PC-3 (cell line): ENCODE results near the gene TMEM243. TPM values are rescaled to one million over a fixed set of nuclear protein-coding genes. Genes with fewer than 3 reads are reported as not detected.

Source experiments
- ATAC-seq: fragments of 200-7000 bp; cut with Tn5 transposase; 2 replicates; pipeline ENCODE4 v1.9.1; 2020; ENCODE audit warnings: mild to moderate bottlenecking, moderate library complexity
- Bru-seq: library from RNA; stranded (reverse); fragments of 400-500 nt; gene quantifications from one replicate; lab custom pipeline; 2021; lab: Mats Ljungman, UMichigan
- BruChase-seq, 2 experiments: library from RNA; stranded (reverse); fragments of 400-500 nt; gene quantifications; one replicate each; lab custom pipeline; 2021; lab: Mats Ljungman, UMichigan
- BruUV-seq: library from RNA; stranded (reverse); fragments of 400-500 nt; replicated peaks from 2 replicates; lab custom pipeline; 2021; lab: Mats Ljungman, UMichigan
- CTCF ChIA-PET: fragments of 300-600 bp; sonication (Branson Sonifier 250); formaldehyde crosslinking; loops from one replicate; lab custom pipeline; 2022; ENCODE audit warnings: antibody characterized with exemption; lab: Charles Lee
- POLR2A ChIA-PET: fragments of 300-600 bp; sonication (Branson Sonifier 250); formaldehyde crosslinking; loops from one replicate; lab custom pipeline; 2022; ENCODE audit warnings: antibody characterized with exemption; ENCODE audit not compliant: unreplicated experiment; lab: Charles Lee
- DNase-seq: peaks from one replicate; pipeline ENCODE4 v3.0.0-alpha.2; 2015
- H2AFZ ChIP-seq: fragments of 300-600 bp; sonication (generic); 2 replicates; pipeline ENCODE4 v1.6.0; 2016; ENCODE audit warnings: antibody characterized with exemption, low read length
- H3F3A ChIP-seq: fragments of 300-600 bp; sonication (generic); one replicate; pipeline ENCODE4 v1.6.0; 2017; ENCODE audit warnings: antibody characterized with exemption, low read length, control low read depth, mild to moderate bottlenecking; ENCODE audit not compliant: unreplicated experiment
- H3K27ac ChIP-seq: fragments of 300-600 bp; sonication (generic); 2 replicates; pipeline ENCODE4 v1.5.1; 2016; ENCODE audit warnings: mild to moderate bottlenecking, low read length
- H3K27me3 ChIP-seq: fragments of 300-600 bp; sonication (generic); 2 replicates; pipeline ENCODE4 v1.6.1; 2016; ENCODE audit warnings: low read length, mixed read lengths
- H3K36me3 ChIP-seq: fragments of 300-600 bp; sonication (generic); 2 replicates; pipeline ENCODE4 v1.6.1; 2016; ENCODE audit warnings: low read depth, mixed run types, low read length, mixed read lengths
- H3K4me1 ChIP-seq: fragments of 300-600 bp; sonication (generic); 2 replicates; pipeline ENCODE4 v1.5.1; 2016; ENCODE audit warnings: low read length; ENCODE audit not compliant: insufficient read depth
- H3K4me2 ChIP-seq: fragments of 300-600 bp; sonication (generic); 2 replicates; pipeline ENCODE4 v1.6.0; 2016; ENCODE audit warnings: low read length
- H3K4me3 ChIP-seq: fragments of 300-600 bp; sonication (generic); 2 replicates; pipeline ENCODE4 v1.5.1; 2016; ENCODE audit warnings: mild to moderate bottlenecking, low read length, mixed read lengths
- H3K79me2 ChIP-seq: fragments of 300-600 bp; sonication (generic); 2 replicates; pipeline ENCODE4 v1.6.1; 2017; ENCODE audit warnings: low read length, mixed read lengths
- H3K9ac ChIP-seq: fragments of 300-600 bp; sonication (generic); 2 replicates; pipeline ENCODE4 v1.6.0; 2016; ENCODE audit warnings: mild to moderate bottlenecking, low read length
- H3K9me2 ChIP-seq: fragments of 300-600 bp; sonication (generic); replicated peaks from 2 replicates; pipeline ENCODE4 v1.6.1; 2016; ENCODE audit warnings: mixed run types, low read length, mixed read lengths
- H3K9me3 ChIP-seq: fragments of 300-600 bp; sonication (generic); 2 replicates; pipeline ENCODE4 v1.6.1; 2016; ENCODE audit warnings: low read length, mixed read lengths
- H4K20me1 ChIP-seq: fragments of 300-600 bp; sonication (generic); 2 replicates; pipeline ENCODE4 v1.6.1; 2016; ENCODE audit warnings: low read length, mixed read lengths
- EZH2 ChIP-seq: fragments of 300-600 bp; sonication (generic); IDR thresholded peaks from one replicate; pipeline ENCODE4 v1.6.1; 2017; ENCODE audit warnings: antibody characterized with exemption, mild to moderate bottlenecking, low read length; ENCODE audit not compliant: unreplicated experiment
- EZH2phosphoT487 ChIP-seq: fragments of 300-600 bp; sonication (generic); IDR thresholded peaks from 2 replicates; pipeline ENCODE4 v1.6.1; 2018; ENCODE audit warnings: mild to moderate bottlenecking, antibody characterized with exemption, low read length, borderline replicate concordance
- intact Hi-C: fragments of 100-400 bp; cut with micrococcal nuclease; formaldehyde crosslinking; loops from 2 replicates; pipeline ENCODE4 v1.9.0; 2023
- long read RNA-seq: library from polyadenylated mRNA; unstranded; transcript quantifications from one replicate; pipeline ENCODE4 v2.0.0, GENCODE V29; 2021; ENCODE audit not compliant: unreplicated experiment
- total RNA-seq: library from RNA; depleted of rRNA; stranded (reverse); fragments of >200 nt; gene quantifications from 2 replicates; pipeline ENCODE4 v1.2.3, GENCODE V29; 2014; rRNA removed
- TF ChIP-seq, protein P1 (sequence below): fragments of 300-600 bp; sonication (generic); conservative IDR thresholded peaks from 2 replicates; pipeline ENCODE4 v1.5.1; 2017; ENCODE audit warnings: antibody characterized with exemption, low read depth, mild to moderate bottlenecking, low read length

Gene TMEM243, protein sequence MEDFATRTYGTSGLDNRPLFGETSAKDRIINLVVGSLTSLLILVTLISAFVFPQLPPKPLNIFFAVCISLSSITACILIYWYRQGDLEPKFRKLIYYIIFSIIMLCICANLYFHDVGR
- total RNA-seq (16.6 and 18.8 TPM in 2 replicates), Bru-seq, nascent RNA (percentile 85 among the genes with signal in this experiment), BruChase-seq, experiment 1, labeled RNA remaining after a 6-hour chase (percentile 59 among the genes with signal in this experiment), BruChase-seq, experiment 2, labeled RNA remaining after a 2-hour chase (percentile 71 among the genes with signal in this experiment)
- long read RNA-seq, transcript TMEM243-201 (4 exons, 1,063 nt), result minor isoform, 25 of 91 reads
- long read RNA-seq, transcript TMEM243-203 (5 exons, 1,273 nt), result major isoform, 53 of 91 reads
- long read RNA-seq, partial matches to known transcripts, result 0 of 91 reads
- long read RNA-seq, other reads (novel, unspliced or antisense), result 13 of 91 reads

DNA sequence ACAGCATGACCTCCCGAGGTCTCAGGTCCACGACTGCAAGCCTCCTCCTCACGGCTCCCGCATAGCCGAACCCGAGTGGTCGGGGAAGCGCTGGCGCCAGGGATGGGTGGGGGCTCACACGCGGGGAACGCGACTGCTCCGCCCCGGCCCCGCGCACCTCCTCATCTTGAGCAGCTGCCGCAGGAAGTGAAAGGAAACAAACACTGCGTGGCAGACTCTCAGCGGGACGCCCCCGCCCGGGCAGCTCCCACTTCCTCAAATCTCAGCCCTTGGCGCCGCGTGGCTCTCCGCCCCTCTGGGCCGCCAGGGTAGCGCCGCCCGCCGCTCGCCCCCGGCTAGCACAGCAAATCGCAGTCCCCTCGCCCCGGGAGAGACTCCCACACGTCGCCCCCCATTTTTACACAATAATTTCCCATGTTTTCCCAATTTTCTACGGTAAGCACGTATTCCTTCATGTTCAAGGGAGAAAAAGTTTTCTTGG, at the start of gene TMEM243:
Gene TMEM243 (minus strand): TSS at position 188 of the 481 bp plus-strand sequence. CDS start 229 bp downstream, outside the sequence.
- CTCF ChIA-PET, result no interaction called here
- Histone ChIP-seq H3K79me2 (peaks cover 28% of the 10 kb centered on the region), H2AFZ (peak within 1 kb of the TSS; percentile 99), H3K4me1 (peaks cover 8% of the 10 kb centered on the region; the same call in 1 of the 2 replicates), H3K9me3 (no peaks in the 10 kb centered on the region), H3K4me3 (peak within 1 kb of the TSS; percentile 94), H3K4me2 (peak within 1 kb of the TSS; percentile 99), H3K9me2 (no peaks in the 10 kb centered on the region), H3K36me3 (no peaks in the 10 kb centered on the region), H3F3A (no peaks in the 10 kb centered on the region), H3K27ac (peak within 1 kb of the TSS; percentile 14; the same call in 1 of the 2 replicates), H3K27me3 (no peaks in the 10 kb centered on the region), H3K9ac (peak within 1 kb of the TSS; percentile 86), H4K20me1 (no peaks in the 10 kb centered on the region)
- POLR2A ChIA-PET, result no interaction called here
- BruUV-seq, result no TSS peak
- peak; percentile 60 for ATAC-seq
- intact Hi-C loops, result loop anchor here (1.0 to 10.0 kb wide), 4 partner anchors 18 to 655 kb away; partner anchors contain the start of genes DBF4 and SLC25A40
- peak; percentile 54 for DNase-seq
- TF ChIP-seq EZH2phosphoT487 (no peak), EZH2 (no peak)
- TF ChIP-seq, protein P1, sequence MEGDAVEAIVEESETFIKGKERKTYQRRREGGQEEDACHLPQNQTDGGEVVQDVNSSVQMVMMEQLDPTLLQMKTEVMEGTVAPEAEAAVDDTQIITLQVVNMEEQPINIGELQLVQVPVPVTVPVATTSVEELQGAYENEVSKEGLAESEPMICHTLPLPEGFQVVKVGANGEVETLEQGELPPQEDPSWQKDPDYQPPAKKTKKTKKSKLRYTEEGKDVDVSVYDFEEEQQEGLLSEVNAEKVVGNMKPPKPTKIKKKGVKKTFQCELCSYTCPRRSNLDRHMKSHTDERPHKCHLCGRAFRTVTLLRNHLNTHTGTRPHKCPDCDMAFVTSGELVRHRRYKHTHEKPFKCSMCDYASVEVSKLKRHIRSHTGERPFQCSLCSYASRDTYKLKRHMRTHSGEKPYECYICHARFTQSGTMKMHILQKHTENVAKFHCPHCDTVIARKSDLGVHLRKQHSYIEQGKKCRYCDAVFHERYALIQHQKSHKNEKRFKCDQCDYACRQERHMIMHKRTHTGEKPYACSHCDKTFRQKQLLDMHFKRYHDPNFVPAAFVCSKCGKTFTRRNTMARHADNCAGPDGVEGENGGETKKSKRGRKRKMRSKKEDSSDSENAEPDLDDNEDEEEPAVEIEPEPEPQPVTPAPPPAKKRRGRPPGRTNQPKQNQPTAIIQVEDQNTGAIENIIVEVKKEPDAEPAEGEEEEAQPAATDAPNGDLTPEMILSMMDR, result peak; percentile 9; the same call in 1 of the 2 replicates

DNA sequence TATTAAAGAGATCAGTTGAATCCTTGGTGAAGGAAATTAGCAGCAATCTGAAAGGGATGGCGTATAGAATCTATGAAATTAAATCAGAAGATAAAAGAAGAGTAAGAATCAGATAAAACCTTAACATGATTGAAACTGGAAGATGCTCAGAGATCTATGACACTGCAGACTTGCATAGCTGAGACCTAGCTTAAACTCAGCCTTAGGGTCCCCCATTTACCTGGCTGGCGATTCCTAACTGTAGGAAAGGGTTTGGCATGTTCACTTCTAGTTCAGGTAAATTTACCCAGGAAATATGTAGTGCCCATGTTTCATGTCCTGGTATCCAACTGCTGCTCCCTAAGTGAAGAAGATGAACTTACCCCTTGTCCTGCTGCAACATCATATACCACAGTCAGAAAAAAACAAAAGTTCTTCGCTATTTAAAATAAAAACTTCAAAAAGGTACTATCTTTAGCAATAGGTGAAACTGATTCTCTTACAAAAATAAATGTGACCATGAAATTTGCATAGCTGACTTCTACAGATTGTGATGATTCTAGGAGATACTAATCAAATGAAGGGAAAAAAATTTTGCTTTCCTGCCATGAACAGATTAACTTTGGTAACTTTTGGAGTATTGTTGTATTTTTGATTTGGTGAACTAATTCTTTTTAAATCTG, 47.8 kb upstream of the TMEM243 start:
- no peaks in the 10 kb centered on the region for H3F3A ChIP-seq
- no peak overlapping the region for H3K4me3 ChIP-seq
- DNase-seq, result no peak
- no peaks in the 10 kb centered on the region for H3K79me2 ChIP-seq
- H3K4me2 ChIP-seq, result no peak overlapping the region
- no peak overlapping the region for H3K9ac ChIP-seq
- ChIA-PET CTCF (no interaction called here), POLR2A (interaction anchor here (0.6 kb wide), 1 partner anchor 16 kb away, joined by 3 read pairs; no protein-coding TSS in a partner anchor)
- H3K4me1 ChIP-seq, result no peaks in the 10 kb centered on the region
- no peaks in the 10 kb centered on the region for H3K9me2 ChIP-seq
- intact Hi-C loops, result no loop called here
- no peak overlapping the region for H3K27ac ChIP-seq
- no peak for ATAC-seq
- H4K20me1 ChIP-seq, result no peaks in the 10 kb centered on the region
- no peaks in the 10 kb centered on the region for H3K36me3 ChIP-seq
- no TSS peak for BruUV-seq
- TF ChIP-seq EZH2phosphoT487 (no peak), EZH2 (no peak)
- TF ChIP-seq, protein P1, result no peak
- H3K27me3 ChIP-seq, result peaks cover 19% of the 10 kb centered on the region
- no peak overlapping the region for H2AFZ ChIP-seq
- H3K9me3 ChIP-seq, result no peaks in the 10 kb centered on the region
